ENCODE data around the gene ENPP5.

ENPP5 gene

GRCh38 chr6:46170357-46171289 lies at the start of gene ENPP5:
TSS of gene ENPP5 (minus strand) at chr6:46170980. CDS start at chr6:46168262, 2,718 bp downstream.
- peak; percentile 26 to 34 for DNase-seq

GRCh38 chr6:46219661-46220060 lies 48.9 kb upstream of the ENPP5 start:
- no peak for DNase-seq

GRCh38 chr6:46218457-46218856 lies 47.7 kb upstream of the ENPP5 start:
- no peak for DNase-seq

- DNase-seq, result no peak
Measured at GRCh38 chr6:46217671-46218131, 46.9 kb upstream of the ENPP5 start.

- DNase-seq, result no peak
Measured at GRCh38 chr6:46216879-46217278, 46.1 kb upstream of the ENPP5 start.

- no peak for DNase-seq
Measured at GRCh38 chr6:46215777-46216176, 45.0 kb upstream of the ENPP5 start.

GRCh38 chr6:46215213-46215612 lies 44.4 kb upstream of the ENPP5 start:
- DNase-seq, result no peak

- DNase-seq, result no peak
Measured at GRCh38 chr6:46211917-46212316, 41.1 kb upstream of the ENPP5 start.

- no peak for DNase-seq
Measured at GRCh38 chr6:46210294-46210693, 39.5 kb upstream of the ENPP5 start.

GRCh38 chr6:46208303-46208702 lies 37.5 kb upstream of the ENPP5 start:
- no peak for DNase-seq

GRCh38 chr6:46207174-46207573 lies 36.4 kb upstream of the ENPP5 start:
- no peak for DNase-seq

GRCh38 chr6:46204880-46205650 lies 34.3 kb upstream of the ENPP5 start:
- DNase-seq, result no peak

- DNase-seq, result no peak
Measured at GRCh38 chr6:46203391-46204177, 32.8 kb upstream of the ENPP5 start.

GRCh38 chr6:46201702-46202101 lies 30.9 kb upstream of the ENPP5 start:
- no peak for DNase-seq

GRCh38 chr6:46199387-46199786 lies 28.6 kb upstream of the ENPP5 start:
- DNase-seq, result no peak

- DNase-seq, result no peak
Measured at GRCh38 chr6:46191961-46192360, 21.2 kb upstream of the ENPP5 start.

- no peak for DNase-seq
Measured at GRCh38 chr6:46190889-46191288, 20.1 kb upstream of the ENPP5 start.

- no peak for DNase-seq
Measured at GRCh38 chr6:46189726-46190125, 18.9 kb upstream of the ENPP5 start.

GRCh38 chr6:46186583-46186982 lies 15.8 kb upstream of the ENPP5 start:
- DNase-seq, result no peak

GRCh38 chr6:46184114-46184513 lies 13.3 kb upstream of the ENPP5 start:
- DNase-seq, result no peak

GRCh38 chr6:46175976-46176375 lies 5.2 kb upstream of the ENPP5 start:
- no peak for DNase-seq

- no peak for DNase-seq
Measured at GRCh38 chr6:46175446-46175845, 4.7 kb upstream of the ENPP5 start.

- DNase-seq, result no peak
Measured at GRCh38 chr6:46174904-46175303, 4.1 kb upstream of the ENPP5 start.
